ENCODE measurements around the gene PPP1R9B. TPM values are rescaled to one million over a fixed set of nuclear protein-coding genes. Genes with fewer than 3 reads are reported as not detected.

PPP1R9B gene
- total RNA-seq, 1 experiment from 2014 or later = 61.3 TPM

DNA sequence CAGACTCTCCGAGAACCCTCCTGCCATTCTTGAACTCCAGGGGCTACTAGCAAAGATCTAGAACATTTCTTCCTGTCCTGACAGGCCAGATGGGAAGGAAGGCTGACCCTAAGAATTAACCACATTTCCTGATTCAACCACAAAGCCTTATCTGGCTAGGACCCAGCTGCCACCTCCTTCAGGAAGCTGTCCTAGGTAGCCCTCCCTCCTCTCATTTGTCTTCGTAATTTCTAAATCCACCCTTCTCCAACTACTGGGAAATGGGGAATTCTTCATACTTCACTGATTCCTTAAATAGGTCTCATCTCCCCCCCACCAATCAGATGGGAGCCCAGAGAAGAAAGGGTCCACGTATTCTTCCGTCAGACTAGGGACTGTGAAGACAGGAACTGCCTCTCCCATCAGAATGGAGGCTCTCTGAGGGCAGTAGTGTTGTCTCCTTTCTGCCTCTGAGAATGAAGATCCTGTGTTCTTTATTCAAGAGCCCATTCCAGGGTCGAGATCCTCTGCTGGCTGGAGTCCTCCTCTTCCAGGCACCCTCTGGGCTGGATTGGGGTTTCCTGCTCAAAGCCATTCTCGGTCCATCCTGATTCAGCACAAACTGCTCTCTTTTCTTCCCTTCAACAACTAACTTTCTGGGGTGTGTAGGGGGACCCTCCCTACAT is 22.6 kb downstream of the PPP1R9B start:
- H3K9me3 ChIP-seq (ENCODE audit: low read depth, low read length, poor library complexity, severe bottlenecking) = no peaks in the 10 kb centered on the region
- H3K4me3 ChIP-seq (ENCODE audit: low read depth, low read length, poor library complexity, severe bottlenecking) = no peak overlapping the region
- CTCF ChIA-PET = no interaction called here
- intact Hi-C loops (cut with micrococcal nuclease; ENCODE audit: unreplicated experiment) = no loop called here
- peak overlapping the region; percentile 90 for H3K27ac ChIP-seq (ENCODE audit: low read depth, low read length, poor library complexity, severe bottlenecking)
- POLR2A ChIA-PET (ENCODE audit: low non-redundant PET) = interaction anchor here (0.6 kb wide), 1 partner anchor 131 kb away, joined by 3 read pairs; no protein-coding TSS in a partner anchor
- peak; percentile 47 for DNase-seq (ENCODE audit: low spot score)
- no peaks in the 10 kb centered on the region for H3K36me3 ChIP-seq (ENCODE audit: insufficient read depth, low read length, poor library complexity, severe bottlenecking)
- H3K27me3 ChIP-seq (replicated peaks; ENCODE audit: insufficient read depth, low read depth, low read length, poor library complexity) = no peaks in the 10 kb centered on the region
- BruUV-seq (replicated peaks) = TSS peak; percentile 27
- peaks cover 48% of the 10 kb centered on the region for H3K4me1 ChIP-seq (ENCODE audit: insufficient read depth, low read length, poor library complexity, severe bottlenecking)
- TF ChIP-seq EZH2 (IDR thresholded peaks at IDR 0.05; ENCODE audit: borderline replicate concordance, low read depth, low read length, poor library complexity, severe bottlenecking) = no peak
- TF ChIP-seq, protein P1, sequence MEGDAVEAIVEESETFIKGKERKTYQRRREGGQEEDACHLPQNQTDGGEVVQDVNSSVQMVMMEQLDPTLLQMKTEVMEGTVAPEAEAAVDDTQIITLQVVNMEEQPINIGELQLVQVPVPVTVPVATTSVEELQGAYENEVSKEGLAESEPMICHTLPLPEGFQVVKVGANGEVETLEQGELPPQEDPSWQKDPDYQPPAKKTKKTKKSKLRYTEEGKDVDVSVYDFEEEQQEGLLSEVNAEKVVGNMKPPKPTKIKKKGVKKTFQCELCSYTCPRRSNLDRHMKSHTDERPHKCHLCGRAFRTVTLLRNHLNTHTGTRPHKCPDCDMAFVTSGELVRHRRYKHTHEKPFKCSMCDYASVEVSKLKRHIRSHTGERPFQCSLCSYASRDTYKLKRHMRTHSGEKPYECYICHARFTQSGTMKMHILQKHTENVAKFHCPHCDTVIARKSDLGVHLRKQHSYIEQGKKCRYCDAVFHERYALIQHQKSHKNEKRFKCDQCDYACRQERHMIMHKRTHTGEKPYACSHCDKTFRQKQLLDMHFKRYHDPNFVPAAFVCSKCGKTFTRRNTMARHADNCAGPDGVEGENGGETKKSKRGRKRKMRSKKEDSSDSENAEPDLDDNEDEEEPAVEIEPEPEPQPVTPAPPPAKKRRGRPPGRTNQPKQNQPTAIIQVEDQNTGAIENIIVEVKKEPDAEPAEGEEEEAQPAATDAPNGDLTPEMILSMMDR (conservative IDR thresholded peaks at IDR 0.05; ENCODE audit: low read depth, low read length) = no peak

DNA sequence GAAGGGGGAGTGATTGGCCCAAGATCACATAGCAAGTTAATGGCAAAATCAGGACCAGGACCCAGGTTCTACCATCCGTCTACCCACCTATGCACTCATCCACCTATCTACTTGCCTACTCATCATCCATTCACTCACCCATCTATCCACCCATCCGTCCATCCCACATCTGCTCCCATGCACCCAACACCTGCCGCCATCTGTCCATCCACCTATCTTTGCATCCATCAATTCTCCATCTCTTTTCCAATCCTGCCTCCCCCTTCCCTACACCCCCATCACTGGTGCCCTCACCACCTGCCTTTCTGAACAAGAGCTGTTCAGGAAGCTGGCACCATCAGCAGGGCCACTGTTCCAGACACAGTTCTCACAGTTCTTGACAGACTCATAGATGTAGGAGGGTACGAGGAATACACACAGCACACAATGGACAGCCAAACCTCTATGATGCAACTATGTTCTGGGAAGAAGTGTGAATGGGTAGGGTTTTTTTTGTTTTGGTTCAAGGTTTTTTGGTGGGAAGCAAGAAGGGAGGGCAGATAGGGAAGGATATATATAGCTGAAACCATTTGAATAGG is 25.0 kb downstream of the PPP1R9B start:
- CTCF ChIA-PET = no interaction called here
- TF ChIP-seq, protein P1 (conservative IDR thresholded peaks at IDR 0.05; ENCODE audit: low read depth, low read length) = no peak
- TF ChIP-seq EZH2 (IDR thresholded peaks at IDR 0.05; ENCODE audit: borderline replicate concordance, low read depth, low read length, poor library complexity, severe bottlenecking) = no peak
- H3K9me3 ChIP-seq (ENCODE audit: low read depth, low read length, poor library complexity, severe bottlenecking) = no peaks in the 10 kb centered on the region
- no peaks in the 10 kb centered on the region for H3K36me3 ChIP-seq (ENCODE audit: insufficient read depth, low read length, poor library complexity, severe bottlenecking)
- H3K27me3 ChIP-seq (replicated peaks; ENCODE audit: insufficient read depth, low read depth, low read length, poor library complexity) = no peaks in the 10 kb centered on the region
- H3K4me1 ChIP-seq (ENCODE audit: insufficient read depth, low read length, poor library complexity, severe bottlenecking) = peaks cover 57% of the 10 kb centered on the region
- DNase-seq (ENCODE audit: low spot score) = no peak
- no peak overlapping the region for H3K27ac ChIP-seq (ENCODE audit: low read depth, low read length, poor library complexity, severe bottlenecking)
- BruUV-seq (replicated peaks) = no TSS peak
- H3K4me3 ChIP-seq (ENCODE audit: low read depth, low read length, poor library complexity, severe bottlenecking) = no peak overlapping the region
- intact Hi-C loops (cut with micrococcal nuclease; ENCODE audit: unreplicated experiment) = no loop called here
- POLR2A ChIA-PET (ENCODE audit: low non-redundant PET) = no interaction called here

DNA sequence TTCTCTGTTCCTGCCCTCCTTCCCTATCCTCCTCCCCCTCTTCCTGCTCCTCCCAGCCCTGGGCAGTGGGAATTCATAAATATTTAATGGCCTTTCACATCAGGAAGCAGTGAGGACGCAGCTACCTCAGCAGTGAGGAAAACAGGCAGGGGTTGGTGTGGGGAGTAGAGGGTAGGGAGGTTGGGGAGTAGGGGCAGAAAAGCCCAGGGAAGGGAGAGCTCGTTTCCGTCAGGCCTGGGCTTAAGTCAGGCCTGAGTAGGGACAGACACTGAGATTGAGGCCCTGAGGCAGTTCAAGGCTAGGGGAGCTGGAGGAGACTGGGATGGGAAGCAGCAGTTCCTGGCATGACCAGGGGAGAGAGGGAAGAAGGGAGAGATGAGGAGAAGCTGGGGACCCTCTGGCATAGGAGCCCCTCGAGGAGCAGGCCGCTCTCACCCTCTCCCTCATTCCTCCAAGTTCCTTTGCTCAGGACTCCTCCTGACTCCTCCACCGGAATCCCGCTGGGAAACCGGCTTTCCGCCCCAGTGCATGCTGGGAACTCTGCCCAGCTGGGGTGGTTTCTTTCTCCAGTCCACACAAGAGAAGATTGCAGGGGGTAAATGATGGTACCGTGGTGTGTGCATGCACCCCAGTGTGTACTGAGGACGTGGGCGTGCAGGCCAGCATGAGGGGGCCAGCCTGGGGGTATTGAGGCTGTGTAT is 26.7 kb downstream of the PPP1R9B start:
- Histone ChIP-seq H3K9me3 (ENCODE audit: low read depth, low read length, poor library complexity, severe bottlenecking) (no peaks in the 10 kb centered on the region), H3K36me3 (ENCODE audit: insufficient read depth, low read length, poor library complexity, severe bottlenecking) (no peaks in the 10 kb centered on the region), H3K4me3 (ENCODE audit: low read depth, low read length, poor library complexity, severe bottlenecking) (peak overlapping the region; percentile 24), H3K27me3 (replicated peaks; ENCODE audit: insufficient read depth, low read depth, low read length, poor library complexity) (no peaks in the 10 kb centered on the region), H3K4me1 (ENCODE audit: insufficient read depth, low read length, poor library complexity, severe bottlenecking) (peaks cover 55% of the 10 kb centered on the region), H3K27ac (ENCODE audit: low read depth, low read length, poor library complexity, severe bottlenecking) (peak overlapping the region; percentile 90)
- ChIA-PET CTCF (interaction anchor here (0.6 to 2.1 kb wide), 4 partner anchors 9 to 54 kb away, joined by 3 to 9 read pairs (median 6); no protein-coding TSS in a partner anchor), POLR2A (ENCODE audit: low non-redundant PET) (no interaction called here)
- no peak for TF ChIP-seq EZH2 (IDR thresholded peaks at IDR 0.05; ENCODE audit: borderline replicate concordance, low read depth, low read length, poor library complexity, severe bottlenecking)
- TF ChIP-seq, protein P1 (conservative IDR thresholded peaks at IDR 0.05; ENCODE audit: low read depth, low read length) = no peak
- intact Hi-C loops (cut with micrococcal nuclease; ENCODE audit: unreplicated experiment) = no loop called here
- peak; percentile 93 for DNase-seq (ENCODE audit: low spot score)
- no TSS peak for BruUV-seq (replicated peaks)
